WTC11 (cell line): ENCODE measurements around the gene PPP1CA. TPM values are rescaled to one million over a fixed set of nuclear protein-coding genes. Genes with fewer than 3 reads are reported as not detected.

Source experiments
- ATAC-seq: fragments of 200-7000 bp; cut with Tn5 transposase; 2 replicates; pipeline ENCODE4 v1.10.0; 2021; ENCODE audit warnings: mild to moderate bottlenecking, moderate library complexity
- CTCF ChIA-PET: fragments of 300-600 bp; sonication (Branson Sonifier 250); formaldehyde crosslinking; loops from one replicate; lab custom pipeline; 2021; ENCODE audit warnings: antibody characterized with exemption; lab: Charles Lee
- POLR2A ChIA-PET: fragments of 350-600 bp; sonication (Branson Sonifier 250); formaldehyde crosslinking; loops from one replicate; lab custom pipeline; 2021; ENCODE audit warnings: antibody characterized with exemption; lab: Charles Lee
- DNase-seq: peaks from one replicate; pipeline ENCODE4 v3.0.0; 2021; ENCODE audit warnings: low spot score
- H3K27ac Mint-ChIP-seq: 2 replicates; pipeline ENCODE4 v1.8.0; 2021; ENCODE audit warnings: mixed read lengths
- H3K27me3 Mint-ChIP-seq: 2 replicates; pipeline ENCODE4 v1.8.0; 2021; ENCODE audit warnings: low read depth, mild to moderate bottlenecking, moderate library complexity, mixed read lengths
- H3K36me3 Mint-ChIP-seq: 2 replicates; pipeline ENCODE4 v1.8.0; 2021; ENCODE audit warnings: mixed read lengths
- H3K4me1 Mint-ChIP-seq: 2 replicates; pipeline ENCODE4 v1.8.0; 2022; ENCODE audit warnings: mixed read lengths
- H3K4me3 Mint-ChIP-seq: 2 replicates; pipeline ENCODE4 v1.8.0; 2021; ENCODE audit warnings: mild to moderate bottlenecking, moderate library complexity, mixed read lengths
- H3K9me3 Mint-ChIP-seq: 2 replicates; pipeline ENCODE4 v1.8.0; 2021; ENCODE audit warnings: mixed read lengths
- ATF2 ChIP-seq: sonication (generic); formaldehyde crosslinking; IDR thresholded peaks from 2 replicates; pipeline ENCODE4 v1.8.1; 2022; ENCODE audit warnings: low read depth, missing genetic modification reagents, borderline replicate concordance
- ERG ChIP-seq: fragments of 250-450 bp; sonication (Bioruptor Pico); IDR thresholded peaks from 2 replicates; pipeline ENCODE4 v1.8.0; 2021; ENCODE audit warnings: mild to moderate bottlenecking
- GABPB1 ChIP-seq: sonication (generic); formaldehyde crosslinking; IDR thresholded peaks from 2 replicates; pipeline ENCODE4 v1.8.1; 2023; ENCODE audit warnings: mild to moderate bottlenecking, missing genetic modification reagents
- GTF2I ChIP-seq: fragments of 250-450 bp; sonication (Bioruptor Pico); conservative IDR thresholded peaks from 2 replicates; pipeline ENCODE4 v1.4.0; 2021; ENCODE audit warnings: mild to moderate bottlenecking
- MAX ChIP-seq: sonication (generic); formaldehyde crosslinking; IDR thresholded peaks from 2 replicates; pipeline ENCODE4 v1.8.0; 2022; ENCODE audit warnings: mild to moderate bottlenecking, missing genetic modification reagents
- MLX ChIP-seq: sonication (generic); formaldehyde crosslinking; IDR thresholded peaks from 2 replicates; pipeline ENCODE4 v1.8.1; 2023; ENCODE audit warnings: mild to moderate bottlenecking, missing genetic modification reagents, moderate library complexity
- MYBL2 ChIP-seq: sonication (generic); formaldehyde crosslinking; IDR thresholded peaks from 2 replicates; pipeline ENCODE4 v1.8.1; 2023; ENCODE audit warnings: mild to moderate bottlenecking, moderate library complexity, missing genetic modification reagents
- RELA ChIP-seq: sonication (generic); formaldehyde crosslinking; IDR thresholded peaks from 2 replicates; pipeline ENCODE4 v1.8.1; 2022; ENCODE audit warnings: missing genetic modification reagents, mild to moderate bottlenecking, borderline replicate concordance
- RORB ChIP-seq: fragments of 250-450 bp; sonication (Bioruptor Pico); IDR thresholded peaks from 2 replicates; pipeline ENCODE4 v1.9.0; 2021; ENCODE audit warnings: mild to moderate bottlenecking
- USF1 ChIP-seq: sonication (generic); formaldehyde crosslinking; IDR thresholded peaks from 2 replicates; pipeline ENCODE4 v1.8.0; 2022; ENCODE audit warnings: mild to moderate bottlenecking, missing genetic modification reagents
- ZNF121 ChIP-seq: sonication (generic); formaldehyde crosslinking; IDR thresholded peaks from 2 replicates; pipeline ENCODE4 v1.8.0; 2023; ENCODE audit warnings: missing genetic modification reagents
- ZNF138 ChIP-seq: sonication (generic); formaldehyde crosslinking; conservative IDR thresholded peaks from 2 replicates; pipeline ENCODE4 v1.8.1; 2022; ENCODE audit warnings: mild to moderate bottlenecking, moderate library complexity, missing genetic modification reagents
- ZNF219 ChIP-seq: sonication (generic); formaldehyde crosslinking; IDR thresholded peaks from 2 replicates; pipeline ENCODE4 v1.8.0; 2023; ENCODE audit warnings: missing genetic modification reagents, mild to moderate bottlenecking, borderline replicate concordance
- ZNF232 ChIP-seq: sonication (generic); formaldehyde crosslinking; IDR thresholded peaks from 2 replicates; pipeline ENCODE4 v1.8.0; 2022; ENCODE audit warnings: mild to moderate bottlenecking, missing genetic modification reagents
- ZNF317 ChIP-seq: sonication (generic); formaldehyde crosslinking; IDR thresholded peaks from 2 replicates; pipeline ENCODE4 v1.8.1; 2023; ENCODE audit warnings: low read depth, mild to moderate bottlenecking, moderate library complexity, missing genetic modification reagents, borderline replicate concordance
- ZNF396 ChIP-seq: fragments of 250-450 bp; sonication (Bioruptor Pico); IDR thresholded peaks from 2 replicates; pipeline ENCODE4 v1.8.0; 2021; ENCODE audit warnings: mild to moderate bottlenecking, moderate library complexity, borderline replicate concordance
- ZNF425 ChIP-seq: fragments of 250-450 bp; sonication (Bioruptor Pico); conservative IDR thresholded peaks from 2 replicates; pipeline ENCODE4 v1.9.0; 2021; ENCODE audit warnings: mild to moderate bottlenecking
- ZNF512 ChIP-seq: sonication (generic); formaldehyde crosslinking; IDR thresholded peaks from 2 replicates; pipeline ENCODE4 v1.8.1; 2022; ENCODE audit warnings: missing genetic modification reagents, borderline replicate concordance
- total RNA-seq: library from RNA; stranded (reverse); gene quantifications from 3 replicates; pipeline ENCODE4 v1.2.3, GENCODE V29; 2021

Gene PPP1CA
- total RNA-seq, 1 experiment from 2014 or later: 220 TPM

- Mint-ChIP-seq H3K4me3 (no peak overlapping the region; the same call in 1 of the 2 replicates), H3K36me3 (no peaks in the 10 kb centered on the region), H3K27me3 (peaks cover 18% of the 10 kb centered on the region), H3K4me1 (peaks cover 30% of the 10 kb centered on the region), H3K27ac (no peak overlapping the region), H3K9me3 (no peaks in the 10 kb centered on the region)
- POLR2A ChIA-PET: no interaction called here
- CTCF ChIA-PET: interaction anchor here (1.1 to 10.1 kb wide), 3 partner anchors 21 to 46 kb away, joined by 6 to 842 read pairs (median 21); partner anchors contain the start of genes CLCF1 and PPP1CA
- DNase-seq: no peak
- no peak for ATAC-seq
- no peak for TF ChIP-seq ZNF232
- no peak for TF ChIP-seq ATF2
- no peak for TF ChIP-seq USF1 (CRISPR knock-in tag)
- no peak for TF ChIP-seq MAX (CRISPR knock-in tag)
- no peak for TF ChIP-seq ZNF138
- no peak for TF ChIP-seq RORB (CRISPR knock-in tag)
- no peak for TF ChIP-seq MYBL2 (CRISPR knock-in tag)
These were observed 46.5 kb downstream of the PPP1CA start for GRCh38 chr11:67355023-67355793.

- DNase-seq (no peak), ATAC-seq (no peak)
- Mint-ChIP-seq H3K4me3 (peak overlapping the region; percentile 91), H3K36me3 (no peaks in the 10 kb centered on the region), H3K27me3 (peaks cover 16% of the 10 kb centered on the region), H3K9me3 (no peaks in the 10 kb centered on the region), H3K27ac (peak overlapping the region; percentile 90), H3K4me1 (peaks cover 32% of the 10 kb centered on the region)
- ChIA-PET POLR2A (interaction anchor here (0.6 to 2.1 kb wide), 4 partner anchors 22 to 276 kb away, joined by 3 to 8 read pairs (median 3); partner anchors contain the start of gene NUDT8), CTCF (interaction anchor here (0.9 to 10.1 kb wide), 13 partner anchors 8 to 276 kb away, joined by 3 to 842 read pairs (median 6); partner anchors contain the start of genes ANKRD13D, CLCF1, NUDT8 and PPP1CA)
- TF ChIP-seq GABPB1: 0 out of 2 replicates have a peak, but pooled peaks have one; percentile 27
- TF ChIP-seq GTF2I (CRISPR knock-in tag): no peak
- TF ChIP-seq ZNF512 (CRISPR knock-in tag): no peak
These were observed 47.3 kb downstream of the PPP1CA start for GRCh38 chr11:67354075-67355022.

GRCh38 chr11:67353317-67354074 is 48.2 kb downstream of the PPP1CA start, which contains the start of gene POLD4:
Gene POLD4 (minus strand): TSS chr11:67353546. CDS start chr11:67353399, 147 bp downstream.
- ChIA-PET CTCF (interaction anchor here (0.7 to 10.1 kb wide), 19 partner anchors 9 to 277 kb away, joined by 3 to 842 read pairs (median 4); partner anchors contain the start of genes ANKRD13D, CLCF1, GRK2 and NUDT8), POLR2A (interaction anchor here (0.6 to 2.1 kb wide), 8 partner anchors 21 to 277 kb away, joined by 3 to 8 read pairs (median 3); partner anchors contain the start of gene NUDT8)
- H3K27ac Mint-ChIP-seq: peak within 1 kb of the TSS; percentile 90
- H3K9me3 Mint-ChIP-seq: no peaks in the 10 kb centered on the region
- H3K4me1 Mint-ChIP-seq: peaks cover 34% of the 10 kb centered on the region
- H3K36me3 Mint-ChIP-seq: no peaks in the 10 kb centered on the region
- DNase-seq: peak; percentile 99
- H3K4me3 Mint-ChIP-seq: peak within 1 kb of the TSS; percentile 91
- ATAC-seq: peak; percentile 88
- H3K27me3 Mint-ChIP-seq: peaks cover 10% of the 10 kb centered on the region
- TF ChIP-seq MLX (no peak), ZNF317 (CRISPR knock-in tag) (no peak), RELA (CRISPR knock-in tag) (no peak), ZNF425 (CRISPR knock-in tag) (no peak), ZNF396 (CRISPR knock-in tag) (no peak), MAX (CRISPR knock-in tag) (0 out of 2 replicates have a peak, but pooled peaks have one; percentile 61), ZNF219 (no peak), ERG (CRISPR knock-in tag) (no peak), ZNF121 (CRISPR knock-in tag) (no peak)
